OCI-LY1 (cell line): ENCODE results near the gene ZP1.

Source experiments
- H2AFZ ChIP-seq: fragments of 200-600 bp; sonication (generic), shearing (Covaris generic); 2 replicates; pipeline ENCODE4 v1.6.0; 2014; ENCODE audit warnings: antibody characterized with exemption, mild to moderate bottlenecking, low read length
- H3F3A ChIP-seq: fragments of 200-600 bp; sonication (generic), shearing (Covaris generic); 2 replicates; pipeline ENCODE4 v1.6.0; 2014; ENCODE audit warnings: mild to moderate bottlenecking, antibody characterized with exemption, low read length, moderate library complexity; ENCODE audit not compliant: insufficient read depth
- H3K27ac ChIP-seq: fragments of 200-600 bp; sonication (generic); 2 replicates; pipeline ENCODE4 v1.5.1; 2014; ENCODE audit warnings: low read length, mixed run types, mild to moderate bottlenecking, low read depth; ENCODE audit not compliant: poor library complexity, severe bottlenecking
- H3K27me3 ChIP-seq: fragments of 200-600 bp; sonication (generic); 2 replicates; pipeline ENCODE4 v1.6.0; 2014; ENCODE audit warnings: antibody characterized with exemption, mild to moderate bottlenecking, low read length, moderate library complexity; ENCODE audit not compliant: insufficient read depth
- H3K36me3 ChIP-seq: fragments of 200-600 bp; sonication (generic); 2 replicates; pipeline ENCODE4 v1.6.1; 2014; ENCODE audit warnings: mild to moderate bottlenecking, antibody characterized with exemption, low read length, moderate library complexity, mixed read lengths; ENCODE audit not compliant: insufficient read depth
- H3K4me1 ChIP-seq: fragments of 200-600 bp; sonication (generic); 2 replicates; pipeline ENCODE4 v1.5.1; 2014; ENCODE audit warnings: mild to moderate bottlenecking, low read length, moderate library complexity; ENCODE audit not compliant: insufficient read depth, severe bottlenecking
- H3K4me2 ChIP-seq: fragments of 200-600 bp; sonication (generic), shearing (Covaris generic); 2 replicates; pipeline ENCODE4 v1.6.1; 2014; ENCODE audit warnings: low read length
- H3K4me3 ChIP-seq: fragments of 200-600 bp; sonication (generic); 2 replicates; pipeline ENCODE4 v1.5.1; 2014; ENCODE audit warnings: low read length, low read depth, mild to moderate bottlenecking, mixed read lengths; ENCODE audit not compliant: poor library complexity, severe bottlenecking
- H3K79me2 ChIP-seq: fragments of 200-600 bp; shearing (Covaris generic); 2 replicates; pipeline ENCODE4 v1.6.1; 2016; ENCODE audit warnings: mixed run types, low read length, mixed read lengths; ENCODE audit not compliant: insufficient read depth
- H3K9ac ChIP-seq: fragments of 200-600 bp; sonication (generic), shearing (Covaris generic); 2 replicates; pipeline ENCODE4 v1.6.1; 2014; ENCODE audit warnings: mild to moderate bottlenecking, low read length, mixed read lengths
- H3K9me2 ChIP-seq: fragments of 200-600 bp; sonication (generic), shearing (Covaris generic); 2 replicates; pipeline ENCODE4 v1.6.1; 2014; ENCODE audit warnings: low read depth, mild to moderate bottlenecking, low read length, mixed read lengths
- H3K9me3 ChIP-seq: fragments of 200-600 bp; shearing (Covaris generic); 2 replicates; pipeline ENCODE4 v1.6.1; 2014; ENCODE audit warnings: low read length, mixed read lengths
- H4K20me1 ChIP-seq: fragments of 200-600 bp; sonication (generic), shearing (Covaris generic); 2 replicates; pipeline ENCODE4 v1.6.0; 2016; ENCODE audit warnings: mild to moderate bottlenecking, low read length; ENCODE audit not compliant: insufficient read depth
- CTCF ChIP-seq: fragments of 200-600 bp; sonication (generic), shearing (Covaris generic); IDR thresholded peaks from 2 replicates; pipeline ENCODE4 v1.5.1; 2017; ENCODE audit warnings: mild to moderate bottlenecking, antibody characterized with exemption, low read length, moderate library complexity, mixed read lengths
- EZH2 ChIP-seq: fragments of 200-600 bp; sonication (generic), shearing (Covaris generic); IDR thresholded peaks from 2 replicates; pipeline ENCODE4 v1.8.0; 2017; ENCODE audit warnings: borderline replicate concordance, mixed run types, mild to moderate bottlenecking, antibody characterized with exemption, low read length, moderate library complexity, mixed read lengths

The ZP1 gene

GRCh38 chr11:60876168-60876485, 8.8 kb downstream of the ZP1 start:
- H2AFZ ChIP-seq, result no peak overlapping the region
- H3K9me2 ChIP-seq, result no peaks in the 10 kb centered on the region
- peaks cover 24% of the 10 kb centered on the region for H3K36me3 ChIP-seq
- H3F3A ChIP-seq, result no peaks in the 10 kb centered on the region
- H3K4me1 ChIP-seq, result no peaks in the 10 kb centered on the region
- H3K9ac ChIP-seq, result no peak overlapping the region
- no peak overlapping the region for H3K4me2 ChIP-seq
- H3K9me3 ChIP-seq, result no peaks in the 10 kb centered on the region
- TF ChIP-seq EZH2 (no peak), CTCF (no peak)
- no peak overlapping the region for H3K4me3 ChIP-seq
- H3K79me2 ChIP-seq, result no peaks in the 10 kb centered on the region
- no peak overlapping the region for H3K27ac ChIP-seq
- no peaks in the 10 kb centered on the region for H4K20me1 ChIP-seq
- no peaks in the 10 kb centered on the region for H3K27me3 ChIP-seq

- Histone ChIP-seq H3K9ac (no peak overlapping the region), H3K9me2 (no peaks in the 10 kb centered on the region), H3K27ac (no peak overlapping the region), H2AFZ (no peak overlapping the region), H3K27me3 (no peaks in the 10 kb centered on the region), H3K4me3 (no peak overlapping the region), H3K9me3 (no peaks in the 10 kb centered on the region), H3F3A (no peaks in the 10 kb centered on the region), H4K20me1 (no peaks in the 10 kb centered on the region), H3K36me3 (peaks cover 24% of the 10 kb centered on the region), H3K4me2 (no peak overlapping the region), H3K79me2 (no peaks in the 10 kb centered on the region), H3K4me1 (no peaks in the 10 kb centered on the region)
- TF ChIP-seq EZH2, result no peak
- no peak for TF ChIP-seq CTCF
These were observed 11.1 kb downstream of the ZP1 start for GRCh38 chr11:60878245-60879101.

GRCh38 chr11:60879104-60879503, 11.8 kb downstream of the ZP1 start:
- Histone ChIP-seq H3K4me3 (no peak overlapping the region), H3K4me1 (no peaks in the 10 kb centered on the region), H3K27me3 (no peaks in the 10 kb centered on the region), H3K9me3 (no peaks in the 10 kb centered on the region), H2AFZ (no peak overlapping the region), H3K36me3 (peaks cover 24% of the 10 kb centered on the region), H3K27ac (no peak overlapping the region), H3K79me2 (no peaks in the 10 kb centered on the region), H3K9ac (no peak overlapping the region), H3K9me2 (no peaks in the 10 kb centered on the region), H4K20me1 (no peaks in the 10 kb centered on the region), H3F3A (no peaks in the 10 kb centered on the region), H3K4me2 (no peak overlapping the region)
- TF ChIP-seq EZH2, result no peak
